GM12865 (cell line): ENCODE measurements around the gene SHCBP1.
"Not testable (repeated sequence)": the region's sequence is repeated elsewhere in the genome, so short reads cannot be mapped to it uniquely, and the experiment has no call there.

Experiments used
- DNase-seq: peaks from one replicate; pipeline ENCODE4 v3.0.0; 2010; ENCODE audit warnings: low read depth
- H3K4me3 ChIP-seq: 2 replicates; pipeline ENCODE4 v1.5.1; 2011; ENCODE audit warnings: mild to moderate bottlenecking, low read depth, low read length, control low read depth
- CTCF ChIP-seq: IDR thresholded peaks from 2 replicates; pipeline ENCODE4 v1.5.1; 2011; ENCODE audit warnings: low read length, control low read depth, low read depth, inconsistent platforms; ENCODE audit not compliant: insufficient read depth; ENCODE audit errors: missing control alignments

Gene SHCBP1

DNA sequence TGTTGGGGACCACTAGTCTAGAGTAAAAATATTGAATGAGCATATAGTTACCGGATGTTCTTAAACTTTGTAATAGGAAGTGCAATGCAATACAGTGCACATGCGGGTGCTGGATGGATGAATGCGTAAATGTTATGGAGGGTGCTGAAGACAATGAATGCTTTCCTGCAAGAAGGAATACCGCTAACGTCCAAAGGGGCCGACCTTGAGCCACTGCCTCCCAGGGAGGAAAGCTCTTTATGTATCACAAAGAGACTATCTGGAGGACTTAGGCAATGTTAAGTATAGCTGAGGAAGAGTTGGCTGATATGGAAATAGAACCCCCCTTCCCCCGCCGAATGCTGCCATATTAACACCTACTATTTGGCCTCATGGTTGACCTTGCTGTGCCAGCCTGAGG is 27.5 kb upstream of the SHCBP1 start:
- no peak for TF ChIP-seq CTCF
- no peak overlapping the region for H3K4me3 ChIP-seq
- DNase-seq, result no peak

- no peak overlapping the region for H3K4me3 ChIP-seq
- no peak for DNase-seq
- no peak for TF ChIP-seq CTCF
Measured at GRCh38 chr16:46638947-46639925, 18.1 kb upstream of the SHCBP1 start.

DNA sequence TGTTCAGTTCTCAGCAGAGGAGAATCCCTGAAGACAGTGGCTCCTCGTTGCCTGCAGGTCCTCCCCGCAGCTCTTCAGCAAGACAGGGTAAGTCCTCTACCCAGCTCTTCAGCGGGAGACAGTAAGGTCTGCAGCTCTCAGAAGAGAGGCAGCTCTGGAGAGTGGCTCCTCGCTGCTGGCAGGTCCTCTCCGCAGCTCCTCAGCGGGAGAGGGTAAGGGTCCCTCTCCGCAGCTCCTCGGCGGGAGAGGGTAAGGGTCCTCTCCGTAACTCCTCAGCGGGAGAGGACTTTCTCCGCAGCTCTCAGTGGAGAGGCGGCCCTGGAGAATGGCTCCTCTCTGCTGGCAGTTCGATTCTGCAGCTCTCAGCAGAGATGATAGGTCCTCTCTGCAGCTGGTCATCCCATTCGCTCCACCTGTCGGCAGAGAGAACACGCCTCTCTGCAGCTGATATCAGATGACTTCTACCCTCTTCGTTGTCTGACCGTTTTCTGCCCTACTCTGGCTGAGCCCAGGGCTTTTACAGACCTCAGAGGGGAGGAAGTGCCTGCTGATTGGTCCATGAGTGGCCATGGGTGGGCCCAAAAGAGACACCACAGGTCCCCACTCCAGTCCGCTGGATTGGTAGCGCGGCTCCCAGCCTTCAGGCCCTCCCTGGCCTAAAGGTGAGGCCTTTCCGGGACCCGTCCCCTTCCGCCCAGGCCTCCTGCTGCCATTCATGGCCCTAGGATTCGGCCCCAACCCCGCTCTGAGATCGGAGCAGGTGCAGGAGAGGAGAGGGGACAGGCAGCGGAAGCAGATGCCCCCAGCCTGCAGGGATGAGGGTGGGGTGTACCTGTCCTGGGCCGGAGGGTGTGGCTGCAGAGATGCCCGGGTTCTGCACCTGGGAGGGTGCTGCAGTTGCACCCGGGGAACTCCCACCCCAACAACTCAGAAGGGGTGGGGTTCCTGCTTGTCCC is 11.9 kb upstream of the SHCBP1 start:
- no peak for TF ChIP-seq CTCF
- no peak overlapping the region for H3K4me3 ChIP-seq
- no peak for DNase-seq

GRCh38 chr16:46629331-46630219 is 8.4 kb upstream of the SHCBP1 start:
- no peak for TF ChIP-seq CTCF
- DNase-seq, result no peak
- H3K4me3 ChIP-seq, result no peak overlapping the region

DNA sequence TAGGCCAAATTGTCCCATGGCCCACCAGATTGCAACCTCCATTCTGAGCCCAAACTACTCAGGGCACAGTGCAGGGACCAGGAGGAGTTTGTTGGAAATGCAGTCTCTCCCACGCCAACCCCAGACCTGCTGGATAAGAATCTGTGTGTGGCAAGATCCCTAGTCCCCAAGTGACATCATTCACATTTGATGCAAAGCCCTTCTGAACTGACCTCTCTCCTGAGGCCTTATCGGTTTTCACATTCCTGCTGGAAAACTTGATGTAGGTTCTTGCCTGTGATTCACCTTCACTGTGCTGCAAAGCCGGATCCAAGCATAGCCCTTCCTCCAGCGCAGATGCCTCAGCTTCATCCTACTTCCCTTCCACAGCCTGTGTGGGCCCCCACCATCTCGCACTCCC is 6.6 kb upstream of the SHCBP1 start:
- TF ChIP-seq CTCF, result no peak
- DNase-seq, result no peak
- H3K4me3 ChIP-seq, result no peak overlapping the region

DNA sequence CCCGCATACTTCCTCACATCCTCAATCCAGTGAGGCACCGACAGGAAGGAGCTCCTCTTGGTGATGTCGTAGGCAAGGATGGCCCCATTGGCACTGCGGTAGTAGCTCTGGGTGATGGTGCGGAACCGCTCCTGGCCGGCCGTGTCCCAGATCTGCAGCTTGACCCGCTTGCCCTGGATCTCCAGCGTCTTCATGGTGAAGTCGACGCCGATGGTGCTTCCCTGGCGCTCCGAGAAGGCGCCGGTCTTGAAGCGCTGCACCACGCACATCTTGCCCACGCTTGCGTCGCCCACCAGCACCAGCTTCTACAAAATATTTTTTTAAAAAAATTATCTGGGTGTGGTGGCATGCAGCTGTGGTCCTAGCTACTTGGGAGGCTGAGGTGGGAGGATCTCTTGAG is 5.5 kb upstream of the SHCBP1 start:
- not testable (repeated sequence) for H3K4me3 ChIP-seq, DNase-seq

- DNase-seq, H3K4me3 ChIP-seq: not testable (repeated sequence)
Measured at GRCh38 chr16:46624862-46625261, 3.7 kb upstream of the SHCBP1 start.

DNA sequence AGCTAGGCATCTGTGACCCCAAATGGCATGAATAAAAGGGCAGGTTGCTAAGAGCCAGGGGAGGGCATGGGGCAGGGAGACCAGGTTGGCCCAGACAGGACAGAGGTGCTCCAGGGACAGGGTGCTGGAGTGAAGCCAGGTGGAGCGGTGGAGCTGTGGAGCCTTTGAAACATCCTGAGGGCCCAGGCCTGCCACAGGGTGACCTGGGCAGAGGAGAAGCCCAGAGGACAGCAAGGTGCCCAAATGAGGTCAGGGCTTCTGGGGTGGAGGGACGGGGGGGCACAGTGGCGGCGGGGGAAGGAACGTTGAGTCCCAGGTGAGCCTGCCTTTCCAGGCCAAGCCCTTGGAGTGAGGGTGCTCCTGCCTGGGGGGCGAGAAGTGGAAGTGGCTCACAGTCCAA is 2.5 kb upstream of the SHCBP1 start:
- H3K4me3 ChIP-seq, DNase-seq: not testable (repeated sequence)

DNA sequence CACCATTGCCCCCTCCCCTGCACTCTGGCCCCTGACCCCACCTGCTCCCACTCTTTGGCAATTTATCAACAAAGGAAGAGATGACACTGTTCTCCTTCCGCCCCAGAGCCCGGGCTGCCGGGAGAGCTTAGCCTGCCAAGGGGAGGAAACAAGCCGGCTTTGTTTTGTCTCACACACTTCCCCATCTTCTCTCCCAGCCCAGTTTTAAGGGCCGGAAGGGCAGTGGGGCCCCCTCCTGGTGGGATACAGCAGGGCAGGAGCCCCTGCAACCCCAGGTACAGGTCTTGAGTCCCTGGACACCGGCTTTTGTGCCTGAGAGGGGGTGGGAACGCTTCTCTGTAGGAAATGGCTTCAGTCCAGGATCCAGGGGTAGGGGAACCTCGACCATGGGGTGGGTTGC is 2.1 kb upstream of the SHCBP1 start:
- not testable (repeated sequence) for H3K4me3 ChIP-seq, DNase-seq
